B cell (primary cell): ENCODE results near the gene PLD4. TPM values are rescaled to one million over a fixed set of nuclear protein-coding genes. Genes with fewer than 3 reads are reported as not detected.

Source experiments
- ATAC-seq: fragments of 200-7000 bp; cut with Tn5 transposase; one replicate; pipeline ENCODE4 v1.10.0; 2021; ENCODE audit warnings: low read depth, mild to moderate bottlenecking, moderate number of reproducible peaks, moderate library complexity
- CTCF ChIA-PET: fragments of 350-600 bp; sonication (Branson Sonifier 250); formaldehyde crosslinking; loops from one replicate; lab custom pipeline; 2021; ENCODE audit warnings: antibody characterized with exemption, inconsistent platforms; lab: Charles Lee
- POLR2A ChIA-PET: fragments of 350-600 bp; sonication (Branson Sonifier 250); formaldehyde crosslinking; loops from one replicate; lab custom pipeline; 2021; ENCODE audit warnings: antibody characterized with exemption; lab: Charles Lee
- DNase-seq: peaks from one replicate; pipeline ENCODE4 v3.0.0; 2013
- H2AFZ ChIP-seq: 2 replicates; pipeline ENCODE4 v1.6.1; 2012; ENCODE audit warnings: mild to moderate bottlenecking, low read depth, low read length; ENCODE audit not compliant: insufficient read depth, poor library complexity, severe bottlenecking
- H3K27ac ChIP-seq, 2 donors: 1 replicate in 1 of 2; 2 replicates in 1 of 2; pipeline ENCODE4 v1.5.1; 2012 to 2013; ENCODE audit warnings: low read length in 2 of 2, mild to moderate bottlenecking in 2 of 2, moderate library complexity in 1 of 2
- H3K27me3 ChIP-seq, 4 experiments: fragments of 200-600 bp in 1 of 4; sonication (generic) in 1 of 4; replicated peaks in 1 of 4; 1 replicate in 2 of 4; 2 replicates in 2 of 4; pipeline versions ENCODE4 v1.6.1 to v1.7.0; 2013 to 2016; ENCODE audit warnings: low read length in 3 of 4, mild to moderate bottlenecking in 2 of 4, mixed read lengths in 1 of 4, moderate library complexity in 1 of 4; ENCODE audit not compliant: insufficient read depth in 4 of 4, control insufficient read depth in 3 of 4; ENCODE audit errors: control extremely low read depth in 1 of 4
- H3K36me3 ChIP-seq, 2 experiments: replicated peaks in 1 of 2; 1 replicate in 1 of 2; 2 replicates in 1 of 2; pipeline versions ENCODE4 v1.6.1 to v1.7.1; 2013; ENCODE audit warnings: low read length in 1 of 2; ENCODE audit not compliant: insufficient read depth in 2 of 2, control insufficient read depth in 1 of 2; ENCODE audit errors: control extremely low read depth in 1 of 2, extremely low read depth in 1 of 2
- H3K4me1 ChIP-seq, 2 donors: fragments of 200-600 bp in 1 of 2; sonication (generic) in 1 of 2; 1 replicate in 1 of 2; 2 replicates in 1 of 2; pipeline versions ENCODE4 v1.5.1 to v1.6.1; 2013 to 2017; ENCODE audit warnings: low read length in 2 of 2; ENCODE audit not compliant: control insufficient read depth in 2 of 2, insufficient read depth in 2 of 2
- H3K4me2 ChIP-seq: replicated peaks from 2 replicates; pipeline ENCODE3; 2012; ENCODE audit warnings: mild to moderate bottlenecking, low read depth, low read length; ENCODE audit not compliant: poor library complexity, severe bottlenecking
- H3K4me3 ChIP-seq, 5 experiments: fragments of 200-600 bp in 1 of 5; sonication (generic) in 1 of 5; 1 replicate in 3 of 5; 2 replicates in 2 of 5; pipeline versions ENCODE4 v1.5.1 to v1.7.0; 2011 to 2016; ENCODE audit warnings: low read length in 4 of 5, mild to moderate bottlenecking in 4 of 5, low read depth in 2 of 5, control low read depth in 1 of 5, moderate library complexity in 1 of 5; ENCODE audit not compliant: insufficient read depth in 1 of 5; ENCODE audit errors: control extremely low read depth in 1 of 5, extremely low read depth in 1 of 5
- H3K79me2 ChIP-seq: fragments of 200-600 bp; sonication (generic); one replicate; pipeline ENCODE4 v1.6.0; 2016; ENCODE audit warnings: low read length; ENCODE audit not compliant: control insufficient read depth, insufficient read depth
- H3K9ac ChIP-seq: fragments of 200-600 bp; sonication (generic); 2 replicates; pipeline ENCODE4 v1.6.1; 2017; ENCODE audit warnings: mild to moderate bottlenecking, low read length, moderate library complexity
- H3K9me3 ChIP-seq, 3 donors: one replicate each; pipeline versions ENCODE4 v1.6.1 to v1.7.1; 2013; ENCODE audit warnings: low read length in 2 of 3; ENCODE audit not compliant: control insufficient read depth in 2 of 3, insufficient read depth in 1 of 3; ENCODE audit errors: control extremely low read depth in 1 of 3
- H4K20me1 ChIP-seq: 2 replicates; pipeline ENCODE4 v1.6.0; 2012; ENCODE audit warnings: mild to moderate bottlenecking, low read length; ENCODE audit not compliant: insufficient read depth, control insufficient read depth, poor library complexity, severe bottlenecking
- H3K27ac Mint-ChIP-seq: one replicate; pipeline ENCODE4 v1.8.0; 2021; ENCODE audit warnings: mixed read lengths
- H3K27me3 Mint-ChIP-seq: one replicate; pipeline ENCODE4 v1.8.0; 2021; ENCODE audit warnings: mixed read lengths
- H3K4me1 Mint-ChIP-seq: one replicate; pipeline ENCODE4 v1.8.0; 2021; ENCODE audit warnings: mixed read lengths
- H3K4me3 Mint-ChIP-seq: one replicate; pipeline ENCODE4 v1.8.0; 2021; ENCODE audit warnings: mixed read lengths
- H3K9me3 Mint-ChIP-seq: one replicate; pipeline ENCODE4 v1.8.0; 2022; ENCODE audit warnings: mixed read lengths; ENCODE audit not compliant: insufficient read depth
- CTCF ChIP-seq: fragments of 200-600 bp; IDR thresholded peaks from one replicate; pipeline ENCODE4 v1.8.0; 2022; ENCODE audit warnings: antibody characterized with exemption, mild to moderate bottlenecking
- EZH2 ChIP-seq: IDR thresholded peaks from 2 replicates; pipeline ENCODE4 v1.6.1; 2012; ENCODE audit warnings: borderline replicate concordance, low read depth, mild to moderate bottlenecking, moderate library complexity, low read length; ENCODE audit not compliant: insufficient read depth, poor library complexity, severe bottlenecking
- WGBS: methylation state at CpG from one replicate; pipeline ENCODE4 v1.1.5; 2013; ENCODE audit warnings: missing lambda C conversion rate; ENCODE audit not compliant: insufficient coverage; 5-methylcytosine and 5-hydroxymethylcytosine counted together
- intact Hi-C: fragments of 100-400 bp; cut with micrococcal nuclease; formaldehyde crosslinking; loops from one replicate; pipeline ENCODE4 v1.10.0; 2022
- polyA plus RNA-seq: library from polyadenylated mRNA; depleted of rRNA; stranded (reverse); fragments of >200 nt; gene quantifications from 2 replicates; pipeline ENCODE4 v1.2.3, GENCODE V29; 2012
- total RNA-seq, 2 donors: library from RNA; stranded (reverse); fragments of 120-200 nt in 1 of 2; gene quantifications; 1 replicate in 1 of 2; 2 replicates in 1 of 2; pipeline versions ENCODE4 v1.2.3 to v1.2.4, GENCODE V29; 2013 to 2022

The PLD4 gene
- total and polyA plus RNA-seq, 2 donors (not counting 1 experiment from before 2014, with no cell fraction given), result 49.9 to 79.7 TPM

GRCh38 chr14:104885031-104885972, 39.4 kb upstream of the PLD4 start:
- TF ChIP-seq CTCF (no peak), EZH2 (no peak)
- H3K4me3 Mint-ChIP-seq, result no peak overlapping the region
- ChIA-PET POLR2A (no interaction called here), CTCF (no interaction called here)
- Histone ChIP-seq H3K4me2 (no peak overlapping the region), H3K4me3 (no peak overlapping the region), H2AFZ (no peak overlapping the region), H3K36me3 (no peaks in the 10 kb centered on the region), H3K27ac (no peak overlapping the region), H3K9me3 (peaks cover 0 to 3% (median 0%) of the 10 kb centered on the region in 3 donors), H3K27me3 (no peaks in the 10 kb centered on the region), H3K9ac (no peak overlapping the region), H3K79me2 (no peaks in the 10 kb centered on the region), H3K4me1 (no peaks in the 10 kb centered on the region), H4K20me1 (no peaks in the 10 kb centered on the region)
- H3K4me1 Mint-ChIP-seq, result no peaks in the 10 kb centered on the region
- intact Hi-C loops, result no loop called here
- DNase-seq (no peak), ATAC-seq (no peak)
- no peaks in the 10 kb centered on the region for H3K9me3 Mint-ChIP-seq
- 91% methylated on average over 38 of the region's 38 CpGs for WGBS
- H3K27ac Mint-ChIP-seq, result no peak overlapping the region
- H3K27me3 Mint-ChIP-seq, result no peaks in the 10 kb centered on the region
